ENCODE measurements around the gene PPP1R15A.

GRCh38 chr19:48925240-48925843, 53.1 kb downstream of the PPP1R15A start:
- no peak for TF ChIP-seq CTCF (IDR thresholded peaks at IDR 0.05; ENCODE audit: insufficient read depth, low read length)
- no peak for TF ChIP-seq SPI1 (IDR thresholded peaks at IDR 0.05; ENCODE audit: borderline replicate concordance, low read depth)
